HG02943 (cell line): ENCODE data around the gene TECPR1.

Experiments
- ATAC-seq: cut with Tn5 transposase; IDR thresholded peaks from one replicate; pipeline ENCODE4 v1.9.1; 2021; ENCODE audit warnings: mild to moderate bottlenecking, low read depth, moderate library complexity; ENCODE audit not compliant: unreplicated experiment

Gene TECPR1

GRCh38 chr7:98170966-98171365 is 81.1 kb downstream of the TECPR1 start:
- ATAC-seq: no peak

GRCh38 chr7:98168904-98169621 is 83.0 kb downstream of the TECPR1 start:
- ATAC-seq: no peak

GRCh38 chr7:98168181-98168903 is 83.7 kb downstream of the TECPR1 start:
- ATAC-seq: no peak

GRCh38 chr7:98167653-98168052 is 84.4 kb downstream of the TECPR1 start:
- ATAC-seq: no peak

- no peak for ATAC-seq
Observed at GRCh38 chr7:98166668-98166970, 85.4 kb downstream of the TECPR1 start.

GRCh38 chr7:98165827-98166667 is 86.0 kb downstream of the TECPR1 start:
- no peak for ATAC-seq
